GM18507 (cell line): ENCODE measurements around the gene CEP70.
"Not testable (repeated sequence)": the region's sequence is repeated elsewhere in the genome, so short reads cannot be mapped to it uniquely, and the experiment has no call there.

Experiments used
- DNase-seq: peaks from one replicate; pipeline ENCODE4 v3.0.0; 2011; ENCODE audit warnings: low read depth; ENCODE audit not compliant: insufficient read length; ENCODE audit errors: extremely low spot score
- FAIRE-seq: peaks from 2 replicates; lab custom pipeline; 2011; peaks lifted over from hg19 to GRCh38; lab: Jason Lieb, UNC

Gene CEP70

GRCh38 chr3:138594150-138594934 is at the start of gene CEP70:
TSS of gene CEP70 (minus strand) at chr3:138594260. CDS start at chr3:138572927, 21,333 bp downstream.
- DNase-seq, result peak; percentile 54
- FAIRE-seq, result peak; percentile 93

- DNase-seq (no peak), FAIRE-seq (no peak)
These were observed 48.8 kb upstream of the CEP70 start for GRCh38 chr3:138642927-138643253.

GRCh38 chr3:138642226-138642926 is 48.3 kb upstream of the CEP70 start:
- FAIRE-seq (no peak), DNase-seq (no peak)

DNA sequence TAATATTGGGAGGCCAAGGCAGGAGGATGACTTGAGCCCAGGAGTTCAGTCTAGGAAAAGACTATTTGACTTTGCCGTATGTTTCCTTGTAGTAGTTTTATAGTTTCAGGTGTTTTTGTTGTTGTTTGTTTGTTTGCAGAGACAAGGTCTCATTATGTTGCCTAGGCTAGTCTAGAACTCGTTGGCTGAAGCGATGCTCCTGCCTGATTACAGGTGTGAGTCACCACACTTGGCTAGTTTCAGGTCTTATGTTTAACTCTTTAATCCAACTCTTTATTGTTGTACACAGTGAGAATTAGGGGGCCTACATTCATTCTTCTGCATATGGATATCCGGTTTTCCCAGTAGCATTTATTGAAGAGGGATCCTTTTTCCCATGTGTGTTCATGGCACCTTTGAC is 46.5 kb upstream of the CEP70 start:
- DNase-seq (no peak), FAIRE-seq (no peak)

DNA sequence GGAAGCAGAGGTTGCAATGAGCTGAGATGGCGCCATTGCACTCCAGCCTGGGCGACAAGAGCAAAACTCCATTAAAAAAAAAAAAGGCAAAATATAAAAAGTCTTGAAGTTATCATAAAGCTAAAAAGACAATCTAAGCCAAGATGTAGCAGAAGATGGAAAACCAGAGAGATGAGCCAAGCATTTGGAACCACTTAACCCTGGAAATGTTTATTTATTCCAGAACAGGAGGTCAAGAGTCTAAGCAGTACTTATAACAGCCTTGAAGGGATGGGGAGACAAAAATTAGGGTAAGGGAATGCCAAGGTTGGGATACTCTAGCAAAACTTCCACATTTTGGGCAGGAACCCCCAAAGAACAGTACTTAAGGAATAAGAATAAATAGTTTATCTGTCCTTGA is 44.6 kb upstream of the CEP70 start:
- FAIRE-seq, result no peak
- DNase-seq, result no peak

GRCh38 chr3:138629526-138629925 is 35.5 kb upstream of the CEP70 start:
- DNase-seq (no peak), FAIRE-seq (no peak)

GRCh38 chr3:138625707-138626365 is 31.8 kb upstream of the CEP70 start:
- no peak for DNase-seq
- FAIRE-seq, result no peak

DNA sequence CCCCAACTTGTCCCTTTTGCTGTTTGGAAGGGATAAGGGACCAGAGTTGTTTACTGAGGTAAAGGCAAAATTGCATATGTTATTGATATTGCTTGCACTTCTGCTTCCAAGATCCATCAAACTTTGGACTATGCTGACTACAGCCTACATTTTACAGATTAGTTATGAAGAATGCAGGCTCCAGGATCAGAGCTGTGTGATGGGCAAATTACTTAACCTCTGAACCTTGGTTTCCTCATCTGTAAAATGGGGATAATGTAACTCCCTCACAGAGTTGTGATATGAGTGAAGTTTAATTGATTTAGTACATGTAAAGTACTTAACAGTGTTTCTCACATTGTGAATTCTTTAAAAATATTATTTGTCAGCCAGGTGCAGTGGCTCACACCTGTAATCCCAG is 30.5 kb upstream of the CEP70 start:
- DNase-seq (no peak), FAIRE-seq (no peak)

DNA sequence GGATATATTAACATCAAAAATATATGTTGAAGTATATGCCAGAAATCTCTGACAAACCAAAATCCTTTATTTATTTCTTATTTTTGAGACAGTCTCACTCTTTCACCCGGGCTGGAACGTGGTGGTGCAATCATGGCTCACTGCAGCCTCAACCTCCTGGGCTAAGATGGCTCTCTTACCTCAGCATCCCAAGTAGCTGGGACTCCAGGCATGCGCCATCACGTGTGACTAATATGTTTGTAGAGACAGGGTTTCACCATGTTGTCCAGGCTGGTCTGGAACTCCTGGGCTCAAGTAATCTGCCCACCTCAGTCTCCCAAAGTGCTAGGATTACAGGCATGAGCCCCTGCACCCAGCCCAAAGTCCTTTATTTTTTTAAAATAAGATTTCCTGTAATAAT is 26.4 kb upstream of the CEP70 start:
- FAIRE-seq (no peak), DNase-seq (no peak)

GRCh38 chr3:138615462-138615861 is 21.4 kb upstream of the CEP70 start:
- no peak for FAIRE-seq

GRCh38 chr3:138609898-138610266 is 15.8 kb upstream of the CEP70 start:
- DNase-seq, result no peak
- no peak for FAIRE-seq

More at GRCh38 chr3:138615462-138615861, 21.4 kb upstream of the CEP70 start:
- no peak for DNase-seq

- DNase-seq, result peak; percentile 53
- FAIRE-seq, result peak; percentile 60
These were observed 14.5 kb upstream of the CEP70 start, which contains the start of gene FAIM for GRCh38 chr3:138608322-138609135. TSS of gene FAIM (plus strand) at chr3:138608771. CDS start at chr3:138619727, 10,956 bp downstream.

DNA sequence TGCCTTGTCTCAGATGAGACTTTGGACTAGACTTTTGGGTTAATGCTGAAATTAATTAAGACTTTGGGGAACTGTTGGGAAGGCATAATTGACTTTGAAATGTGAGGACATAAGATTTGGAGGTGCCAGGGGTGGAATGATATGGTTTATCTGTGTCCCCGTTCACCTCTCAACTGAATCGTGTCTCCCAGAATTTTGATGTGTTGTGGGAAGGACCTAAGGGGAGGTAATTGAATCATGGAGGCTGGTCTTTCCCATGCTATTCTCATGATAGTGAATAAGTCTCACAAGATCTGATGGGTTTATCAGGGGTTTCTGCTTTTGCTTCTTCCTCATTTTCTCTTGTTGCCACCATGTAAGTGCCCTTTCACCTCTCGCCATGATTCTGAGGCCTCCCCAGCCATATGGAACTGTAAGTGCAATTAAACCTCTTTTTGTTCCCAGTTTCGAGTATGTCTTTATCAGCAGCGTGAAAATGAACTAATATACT is 10.1 kb upstream of the CEP70 start:
- DNase-seq, FAIRE-seq: not testable (repeated sequence)

- FAIRE-seq, DNase-seq: not testable (repeated sequence)
These were observed 7.6 kb upstream of the CEP70 start for GRCh38 chr3:138601661-138602060.

DNA sequence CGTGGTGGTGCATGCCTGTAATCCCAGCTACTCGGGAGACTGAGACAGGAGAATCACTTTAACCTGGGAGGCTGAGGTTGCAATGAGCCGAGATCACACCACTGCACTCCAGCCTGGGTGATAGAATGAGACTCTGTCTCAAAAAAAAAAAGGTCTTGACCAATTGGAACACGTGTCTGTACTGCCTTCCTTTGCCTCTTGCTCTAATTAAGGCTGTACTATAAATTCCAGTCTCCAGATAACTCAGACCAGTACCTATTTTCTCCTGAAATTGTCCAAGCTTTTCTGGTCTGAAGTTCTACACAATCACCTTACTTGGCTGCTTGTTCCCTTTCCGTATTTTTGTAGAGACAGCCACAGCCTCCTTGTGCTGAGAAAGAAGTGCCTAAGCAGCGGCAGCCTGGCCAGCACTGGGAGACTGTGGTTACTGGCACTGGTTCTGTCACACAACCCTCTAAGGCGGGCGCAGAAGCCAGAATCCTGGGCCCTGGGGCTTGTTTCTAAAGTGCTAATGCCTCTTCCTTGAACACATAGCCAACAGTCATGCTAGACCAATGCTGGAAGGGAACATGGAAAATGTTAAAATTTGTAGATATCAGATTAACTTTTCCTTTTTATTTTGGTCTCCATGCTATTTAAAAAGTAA is 6.2 kb upstream of the CEP70 start:
- FAIRE-seq, result no peak
- no peak for DNase-seq

DNA sequence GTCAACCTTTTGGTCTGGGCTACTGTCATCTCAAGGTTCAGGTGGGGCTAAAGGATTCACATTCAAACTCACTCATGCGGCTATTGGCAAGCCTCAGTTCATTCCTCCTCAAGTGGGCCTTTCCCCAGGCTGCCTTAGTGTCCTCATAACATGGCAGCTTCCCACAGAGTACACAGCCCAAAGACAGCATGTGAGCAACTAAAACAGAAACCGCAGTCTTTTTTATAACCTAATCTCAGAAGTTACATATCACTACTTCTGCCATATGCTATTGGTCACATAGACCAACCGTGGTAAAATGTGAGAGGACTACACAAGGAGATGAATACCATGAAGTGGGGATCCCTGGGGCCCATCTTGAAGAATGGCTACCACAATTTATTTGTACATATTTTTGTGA is 4.5 kb upstream of the CEP70 start:
- DNase-seq (no peak), FAIRE-seq (no peak)

GRCh38 chr3:138597186-138597976 is 3.3 kb upstream of the CEP70 start:
- not testable (repeated sequence) for FAIRE-seq, DNase-seq

DNA sequence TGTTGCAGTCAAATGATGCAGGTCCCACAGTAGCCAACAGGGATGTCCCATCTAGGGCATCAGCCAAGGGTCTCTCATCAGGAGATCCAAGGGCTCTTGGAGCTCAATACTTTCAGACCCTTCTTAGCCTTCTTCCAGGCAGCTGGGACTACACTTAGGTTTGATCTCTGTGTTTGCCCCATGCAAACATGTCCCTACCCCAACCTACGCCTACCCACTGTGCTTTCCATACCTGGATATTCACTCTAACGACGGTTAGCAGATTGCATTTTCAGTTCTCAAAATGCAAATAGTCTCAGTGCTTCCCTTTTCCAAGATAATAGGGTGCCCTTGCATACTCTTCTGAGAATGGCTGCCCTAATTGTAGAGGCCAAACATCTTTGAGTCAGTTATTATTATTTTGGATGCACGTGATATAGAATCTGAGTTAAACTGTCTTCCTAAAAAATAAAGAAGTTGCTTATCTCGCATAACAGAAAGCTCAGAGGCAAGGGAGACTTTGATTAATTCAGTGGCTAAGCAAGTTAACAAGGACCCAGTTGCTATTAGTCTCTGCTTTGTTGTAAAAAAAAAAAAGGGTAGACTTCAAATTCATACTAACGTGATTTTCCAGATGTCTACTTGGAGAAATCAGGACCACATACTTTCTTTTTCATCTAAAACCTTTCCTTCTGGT is 1.0 kb upstream of the CEP70 start:
- no peak for DNase-seq
- no peak for FAIRE-seq
